GM12801 (cell line): Measurements from ENCODE around the gene PDHA1.

Experiments
- TF ChIP-seq, protein P1 (sequence below): IDR thresholded peaks from one replicate; pipeline ENCODE4 v1.5.1; 2011; ENCODE audit warnings: control low read depth; ENCODE audit not compliant: insufficient read length; ENCODE audit errors: extremely low read depth

The PDHA1 gene

DNA sequence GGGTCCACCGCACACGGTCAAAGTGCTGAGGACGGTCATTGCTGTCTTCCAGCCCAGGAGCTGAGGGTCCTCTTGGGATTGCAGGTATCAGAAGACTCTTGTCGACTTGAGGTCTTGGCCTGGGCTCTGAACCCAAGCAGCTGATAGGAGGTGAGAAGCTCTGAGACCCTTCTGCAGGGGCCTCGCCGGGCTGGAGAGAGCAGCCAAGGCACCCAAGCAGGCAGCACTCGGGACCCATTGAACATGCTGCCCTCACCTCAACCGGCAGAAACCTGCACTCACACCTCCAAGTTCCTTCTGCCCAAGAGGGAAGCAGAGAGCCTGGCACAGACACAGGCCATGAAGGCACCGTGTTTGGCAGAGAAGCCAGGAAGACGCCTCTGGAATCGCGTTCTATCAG lies 34.1 kb downstream of the PDHA1 start:
- TF ChIP-seq, protein P1, sequence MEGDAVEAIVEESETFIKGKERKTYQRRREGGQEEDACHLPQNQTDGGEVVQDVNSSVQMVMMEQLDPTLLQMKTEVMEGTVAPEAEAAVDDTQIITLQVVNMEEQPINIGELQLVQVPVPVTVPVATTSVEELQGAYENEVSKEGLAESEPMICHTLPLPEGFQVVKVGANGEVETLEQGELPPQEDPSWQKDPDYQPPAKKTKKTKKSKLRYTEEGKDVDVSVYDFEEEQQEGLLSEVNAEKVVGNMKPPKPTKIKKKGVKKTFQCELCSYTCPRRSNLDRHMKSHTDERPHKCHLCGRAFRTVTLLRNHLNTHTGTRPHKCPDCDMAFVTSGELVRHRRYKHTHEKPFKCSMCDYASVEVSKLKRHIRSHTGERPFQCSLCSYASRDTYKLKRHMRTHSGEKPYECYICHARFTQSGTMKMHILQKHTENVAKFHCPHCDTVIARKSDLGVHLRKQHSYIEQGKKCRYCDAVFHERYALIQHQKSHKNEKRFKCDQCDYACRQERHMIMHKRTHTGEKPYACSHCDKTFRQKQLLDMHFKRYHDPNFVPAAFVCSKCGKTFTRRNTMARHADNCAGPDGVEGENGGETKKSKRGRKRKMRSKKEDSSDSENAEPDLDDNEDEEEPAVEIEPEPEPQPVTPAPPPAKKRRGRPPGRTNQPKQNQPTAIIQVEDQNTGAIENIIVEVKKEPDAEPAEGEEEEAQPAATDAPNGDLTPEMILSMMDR = no peak

DNA sequence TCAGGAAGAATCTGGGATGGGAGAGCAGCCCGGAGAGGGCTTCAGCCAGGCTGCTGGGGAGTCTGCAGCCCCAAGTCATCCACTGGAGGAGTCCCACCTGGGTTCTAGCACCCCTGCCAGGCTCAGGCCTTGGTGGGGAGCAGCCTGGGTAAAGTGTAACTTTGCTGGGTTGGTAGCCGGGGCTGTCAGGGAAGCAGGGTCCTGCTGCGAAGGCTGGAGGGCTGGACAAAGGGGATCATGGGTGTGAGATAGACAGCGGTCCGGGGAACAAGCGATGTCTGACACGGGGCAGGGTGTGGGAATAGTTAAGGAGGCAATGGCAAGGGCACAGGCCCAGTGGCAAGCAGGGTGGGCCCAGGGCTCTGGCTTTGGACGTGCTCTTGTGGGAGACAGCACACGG lies 37.6 kb downstream of the PDHA1 start:
- TF ChIP-seq, protein P1 = no peak

DNA sequence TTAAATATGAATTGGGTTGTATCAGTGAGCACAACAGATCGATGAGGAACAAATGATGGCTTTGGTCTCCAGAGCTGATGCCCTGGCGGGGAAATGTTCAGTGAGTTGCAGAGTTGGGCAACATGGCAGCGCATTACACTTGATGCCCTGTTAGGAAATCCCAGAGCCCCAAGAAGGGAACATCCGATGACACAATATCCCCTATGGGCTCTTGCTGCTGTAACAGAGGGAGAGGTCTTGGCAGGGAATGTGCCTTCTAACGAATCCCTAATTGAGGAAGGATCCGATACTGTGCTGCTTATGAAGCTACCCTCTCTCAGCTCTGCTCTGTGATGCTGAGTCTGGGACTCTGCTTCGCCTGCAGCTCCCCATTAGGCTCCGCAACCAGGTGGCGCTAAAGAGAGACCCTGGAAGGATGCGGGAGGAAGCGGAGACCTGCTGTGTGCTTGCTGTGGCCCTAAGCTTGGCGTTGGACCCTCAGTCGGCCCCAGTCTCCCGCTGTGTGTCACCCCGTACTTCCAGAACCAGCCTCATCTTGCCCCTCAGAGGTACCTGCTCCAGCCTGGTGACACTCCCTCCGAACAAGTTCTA lies 38.9 kb downstream of the PDHA1 start:
- TF ChIP-seq, protein P1 = no peak

DNA sequence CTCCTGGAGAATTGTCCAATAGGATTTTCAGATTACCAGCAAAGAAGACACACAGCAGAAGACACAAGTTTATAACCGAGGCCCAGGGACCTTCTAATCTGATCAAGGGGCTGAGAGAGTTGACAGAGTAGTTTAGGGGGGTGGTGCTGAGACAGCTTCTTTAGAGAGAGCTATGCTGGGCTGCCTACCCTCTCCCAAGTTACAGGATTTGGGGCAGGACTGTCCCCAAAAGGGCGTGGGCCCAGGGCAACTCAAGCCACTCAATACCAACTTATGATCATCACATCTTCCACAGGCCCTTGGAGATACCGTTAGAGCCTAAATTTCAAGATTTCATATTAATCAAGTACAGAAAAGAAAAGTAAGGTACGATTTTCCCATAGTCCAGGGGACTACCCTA lies 43.0 kb downstream of the PDHA1 start:
- TF ChIP-seq, protein P1 = no peak

DNA sequence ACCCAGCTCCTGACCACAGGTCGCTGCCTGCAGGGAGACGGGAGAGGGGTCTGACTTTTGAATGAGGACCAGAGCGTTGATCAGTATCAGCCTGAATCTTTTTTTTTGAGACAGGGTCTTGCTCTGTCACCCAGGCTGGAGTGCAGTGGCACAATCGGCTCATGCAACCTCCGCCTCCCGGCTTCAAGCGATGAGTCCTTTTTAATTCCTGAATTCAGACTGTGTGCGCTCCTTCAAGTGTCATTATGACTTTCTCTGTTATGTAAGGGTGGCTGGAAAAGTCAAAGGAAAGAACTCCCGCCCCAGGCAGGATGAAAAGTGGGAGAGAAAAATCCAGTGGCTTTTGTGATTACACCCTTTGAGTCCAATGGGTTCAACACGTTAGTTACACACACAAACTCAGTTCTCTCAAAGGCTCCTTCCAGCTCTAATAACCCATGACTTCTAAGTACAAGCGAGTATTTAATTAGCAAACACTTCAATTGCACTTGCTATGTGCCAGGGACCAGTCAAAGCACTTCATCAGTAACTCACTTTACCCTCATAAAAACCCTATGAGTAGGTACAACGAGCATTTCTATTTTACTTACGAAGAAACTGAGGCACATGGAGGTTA lies 44.4 kb downstream of the PDHA1 start:
- TF ChIP-seq, protein P1 = no peak

DNA sequence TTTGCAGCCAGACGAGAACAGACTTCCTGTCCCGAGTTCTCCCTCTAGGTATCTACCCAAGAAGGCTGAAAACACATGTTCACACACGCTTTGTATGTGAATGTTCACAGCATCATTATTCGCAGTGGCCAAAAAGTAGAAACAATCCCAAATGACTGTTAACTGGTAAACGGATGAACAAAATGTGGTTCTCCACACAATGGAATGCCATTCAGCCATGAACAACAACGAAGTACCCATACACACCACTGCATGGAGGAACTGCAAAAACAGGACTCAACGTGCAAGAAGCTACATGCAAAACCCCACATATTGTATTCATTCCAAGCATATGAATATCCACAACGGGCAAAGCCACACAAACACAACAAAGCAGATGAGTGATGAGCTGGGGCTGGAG lies 45.0 kb downstream of the PDHA1 start:
- TF ChIP-seq, protein P1 = no peak

DNA sequence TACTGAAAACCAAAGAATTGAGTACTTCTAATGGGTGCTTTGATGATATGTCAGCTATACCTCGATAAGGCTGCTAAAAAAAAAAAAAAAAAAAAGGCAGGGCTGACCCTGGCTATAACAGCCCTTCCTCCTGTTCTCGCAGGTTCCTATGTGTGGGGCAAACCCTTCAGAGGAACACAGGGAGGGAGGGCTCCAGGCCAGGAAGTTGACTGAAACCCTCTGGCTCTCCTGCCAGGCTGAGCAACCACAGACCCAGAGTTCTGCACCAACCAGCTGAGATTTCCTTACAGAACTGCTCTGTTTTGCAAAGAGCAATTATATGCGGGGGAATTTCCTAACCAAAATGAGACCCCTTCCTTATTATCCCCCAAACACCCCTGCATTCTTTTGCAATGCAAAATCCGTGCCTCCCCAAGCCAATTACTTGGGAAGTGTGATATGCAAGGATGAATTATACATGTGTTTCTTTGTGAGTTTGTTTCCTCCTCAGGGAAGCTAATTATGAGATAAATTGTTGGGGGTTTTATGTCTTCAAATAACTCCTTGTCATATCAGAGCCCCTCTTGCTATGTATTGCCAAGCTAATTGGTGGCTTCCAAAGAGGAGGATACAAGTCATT lies 45.6 kb downstream of the PDHA1 start:
- TF ChIP-seq, protein P1 = no peak
